HCT116 (cell line): ENCODE data around the gene AKAP9. TPM values are rescaled to one million over a fixed set of nuclear protein-coding genes. Genes with fewer than 3 reads are reported as not detected.

Experiments
- ATAC-seq: fragments of 200-7000 bp; cut with Tn5 transposase; 2 replicates; pipeline ENCODE4 v1.9.1; 2020; ENCODE audit warnings: mild to moderate bottlenecking, moderate library complexity
- BruUV-seq: library from RNA; stranded (reverse); fragments of 400-500 nt; replicated peaks from 2 replicates; lab custom pipeline; 2021; lab: Mats Ljungman, UMichigan
- CTCF ChIA-PET: fragments of 300-600 bp; sonication (Branson Sonifier 250); formaldehyde crosslinking; loops from one replicate; lab custom pipeline; 2021; ENCODE audit warnings: antibody characterized with exemption; lab: Charles Lee
- POLR2A ChIA-PET: fragments of 300-600, 350-600 bp; sonication (Branson Sonifier 250); formaldehyde crosslinking; loops from one replicate; lab custom pipeline; 2021; ENCODE audit warnings: antibody characterized with exemption; lab: Charles Lee
- RAD21 ChIA-PET, 2 experiments: fragments of 300-600 bp; sonication (Branson Sonifier 250); formaldehyde crosslinking; loops; one replicate each; lab custom pipeline; 2023; ENCODE audit warnings: low total read pairs in 2 of 2; ENCODE audit not compliant: uncharacterized antibody in 2 of 2, unreplicated experiment in 2 of 2, low non-redundant PET in 1 of 2; lab: Charles Lee
- DNase-seq: peaks from one replicate; pipeline ENCODE4 v3.0.0-alpha.2; 2010; ENCODE audit warnings: low read depth, low spot score
- H2AFZ ChIP-seq: fragments of 200-600 bp; shearing (Covaris generic), sonication (generic); 2 replicates; pipeline ENCODE4 v1.6.1; 2017; ENCODE audit warnings: low read depth, mixed run types, mixed read lengths, antibody characterized with exemption, low read length; ENCODE audit not compliant: poor library complexity, severe bottlenecking
- H3K27ac ChIP-seq: 2 replicates; pipeline ENCODE4 v1.5.1; 2012; ENCODE audit warnings: low read depth, low read length
- H3K27me3 ChIP-seq: fragments of 200-600 bp; sonication (generic); 2 replicates; pipeline ENCODE4 v1.6.1; 2016; ENCODE audit warnings: mixed run types, low read length, mixed read lengths; ENCODE audit not compliant: insufficient read depth
- H3K36me3 ChIP-seq, 2 experiments: fragments of 200-500 bp in 1 of 2; fragments of 200-600 bp in 1 of 2; sonication (Bioruptor generic) in 1 of 2; sonication (generic) in 1 of 2; 2 replicates each; pipeline versions ENCODE4 v1.5.1 to v1.6.1; 2014 to 2016; ENCODE audit warnings: low read length in 2 of 2, inconsistent platforms in 1 of 2, mixed read lengths in 1 of 2, mixed run types in 1 of 2; ENCODE audit not compliant: insufficient read depth in 2 of 2, control insufficient read depth in 1 of 2
- H3K4me1 ChIP-seq, 2 experiments: fragments of 200-600 bp in 1 of 2; sonication (generic) in 1 of 2; 2 replicates each; pipeline versions ENCODE4 v1.5.1 to v1.6.1; 2012 to 2017; ENCODE audit warnings: low read length in 2 of 2, inconsistent platforms in 1 of 2, mild to moderate bottlenecking in 1 of 2, mixed read lengths in 1 of 2, mixed run types in 1 of 2, moderate library complexity in 1 of 2; ENCODE audit not compliant: insufficient read depth in 2 of 2, control insufficient read depth in 1 of 2
- H3K4me2 ChIP-seq: fragments of 200-600 bp; sonication (generic); 2 replicates; pipeline ENCODE4 v1.6.1; 2017; ENCODE audit warnings: mixed run types, low read length, mixed read lengths
- H3K4me3 ChIP-seq, 2 experiments: fragments of 200-600 bp in 1 of 2; sonication (generic) in 1 of 2; replicated peaks in 1 of 2; 2 replicates each; pipeline ENCODE4 v1.5.1; 2011 to 2016; ENCODE audit warnings: low read length in 2 of 2, control low read depth in 1 of 2, low read depth in 1 of 2, mild to moderate bottlenecking in 1 of 2, mixed read lengths in 1 of 2, mixed run types in 1 of 2
- H3K79me2 ChIP-seq: fragments of 200-600 bp; sonication (generic); 2 replicates; pipeline ENCODE4 v1.6.1; 2017; ENCODE audit warnings: mild to moderate bottlenecking, mixed run types, low read length, moderate library complexity, mixed read lengths; ENCODE audit not compliant: insufficient read depth
- H3K9ac ChIP-seq: fragments of 200-600 bp; sonication (generic); 2 replicates; pipeline ENCODE4 v1.6.1; 2016; ENCODE audit warnings: low read length, mixed read lengths
- H3K9me2 ChIP-seq: fragments of 200-600 bp; sonication (generic), shearing (Covaris generic); 2 replicates; pipeline ENCODE4 v1.6.1; 2017; ENCODE audit warnings: mixed run types, mild to moderate bottlenecking, moderate library complexity; ENCODE audit not compliant: insufficient read depth
- H3K9me3 ChIP-seq, 2 experiments: fragments of 200-500 bp in 1 of 2; fragments of 200-600 bp in 1 of 2; sonication (Bioruptor generic) in 1 of 2; sonication (generic) in 1 of 2; 2 replicates each; pipeline ENCODE4 v1.6.1; 2014 to 2017; ENCODE audit warnings: low read length in 2 of 2, mixed read lengths in 2 of 2, inconsistent platforms in 1 of 2, low read depth in 1 of 2, mild to moderate bottlenecking in 1 of 2, mixed run types in 1 of 2, moderate library complexity in 1 of 2; ENCODE audit not compliant: control insufficient read depth in 1 of 2, insufficient read depth in 1 of 2
- H4K20me1 ChIP-seq: fragments of 200-600 bp; sonication (generic), shearing (Covaris generic); 2 replicates; pipeline ENCODE4 v1.6.1; 2017; ENCODE audit warnings: mixed run types, mild to moderate bottlenecking, moderate library complexity; ENCODE audit not compliant: insufficient read depth
- CBX3 ChIP-seq: IDR thresholded peaks from 2 replicates; pipeline ENCODE4 v1.6.1; 2012; ENCODE audit warnings: low read depth
- CEBPB ChIP-seq: IDR thresholded peaks from 2 replicates; pipeline ENCODE4 v1.6.1; 2012; ENCODE audit warnings: low read depth
- EGR1 ChIP-seq: IDR thresholded peaks from 2 replicates; pipeline ENCODE4 v1.6.1; 2012; ENCODE audit warnings: low read depth
- ELF1 ChIP-seq: IDR thresholded peaks from 2 replicates; pipeline ENCODE4 v1.6.1; 2012; ENCODE audit warnings: low read depth, borderline replicate concordance
- EZH2 ChIP-seq: fragments of 200-600 bp; sonication (generic); IDR thresholded peaks from 2 replicates; pipeline ENCODE4 v1.6.1; 2017; ENCODE audit warnings: antibody characterized with exemption, mixed run types
- EZH2phosphoT487 ChIP-seq: fragments of 200-600 bp; IDR thresholded peaks from 2 replicates; pipeline ENCODE4 v1.6.1; 2018; ENCODE audit warnings: antibody characterized with exemption, borderline replicate concordance
- FOSL1 ChIP-seq: IDR thresholded peaks from 2 replicates; pipeline ENCODE4 v1.6.1; 2012; ENCODE audit warnings: low read depth
- JUND ChIP-seq: IDR thresholded peaks from 2 replicates; pipeline ENCODE4 v1.6.1; 2012
- POLR2A ChIP-seq: IDR thresholded peaks from 2 replicates; pipeline ENCODE4 v1.7.0; 2011; ENCODE audit warnings: borderline replicate concordance; ENCODE audit not compliant: insufficient read depth, insufficient read length; ENCODE audit errors: extremely low read depth
- POLR2AphosphoS5 ChIP-seq: IDR thresholded peaks from 2 replicates; pipeline ENCODE4 v1.6.1; 2011; ENCODE audit warnings: mild to moderate bottlenecking, low read depth, low read length, moderate library complexity
- RAD21 ChIP-seq: IDR thresholded peaks from 2 replicates; pipeline ENCODE4 v1.6.1; 2012; ENCODE audit warnings: low read depth, mild to moderate bottlenecking
- SIN3A ChIP-seq: IDR thresholded peaks from 2 replicates; pipeline ENCODE4 v1.6.1; 2012; ENCODE audit warnings: low read depth
- SRF ChIP-seq: IDR thresholded peaks from 2 replicates; pipeline ENCODE4 v1.6.1; 2012; ENCODE audit warnings: low read depth
- TCF7L2 ChIP-seq: IDR thresholded peaks from 2 replicates; pipeline ENCODE4 v1.7.0; 2011; ENCODE audit warnings: borderline replicate concordance, inconsistent platforms; ENCODE audit not compliant: insufficient read depth, insufficient read length; ENCODE audit errors: extremely low read depth
- YY1 ChIP-seq: IDR thresholded peaks from 2 replicates; pipeline ENCODE4 v1.6.1; 2011; ENCODE audit warnings: low read length, low read depth, moderate library complexity, mild to moderate bottlenecking; ENCODE audit not compliant: insufficient replicate concordance; ENCODE audit errors: extremely low read depth
- ZNF274 ChIP-seq: fragments of 200-500 bp; sonication (Bioruptor generic); IDR thresholded peaks from 2 replicates; pipeline ENCODE4 v1.6.1; 2014; ENCODE audit warnings: mild to moderate bottlenecking, low read depth, low read length, inconsistent platforms
- intact Hi-C: fragments of 100-400 bp; cut with micrococcal nuclease; formaldehyde crosslinking; loops from 2 replicates; pipeline ENCODE4 v1.10.0; 2022
- total RNA-seq: library from RNA; stranded (reverse); gene quantifications from one replicate; pipeline ENCODE4 v1.2.1, GENCODE V29; 2021; ENCODE audit not compliant: unreplicated experiment
- TF ChIP-seq, protein P1 (sequence below): IDR thresholded peaks from 2 replicates; pipeline ENCODE4 v1.6.1; 2012
- TF ChIP-seq, protein P2 (sequence below): IDR thresholded peaks from 2 replicates; pipeline ENCODE4 v1.6.1; 2012
- TF ChIP-seq, protein P3 (sequence below), 3 experiments: fragments of 200-600 bp in 1 of 3; sonication (generic) in 1 of 3; IDR thresholded peaks in 2 of 3; conservative IDR thresholded peaks in 1 of 3; 2 replicates each; pipeline ENCODE4 v1.5.1; 2012 to 2017; ENCODE audit warnings: low read depth in 2 of 3, low read length in 2 of 3, antibody characterized with exemption in 1 of 3, borderline replicate concordance in 1 of 3, control low read depth in 1 of 3, mild to moderate bottlenecking in 1 of 3, mixed read lengths in 1 of 3, mixed run types in 1 of 3, moderate library complexity in 1 of 3; ENCODE audit not compliant: insufficient read depth in 1 of 3
- TF ChIP-seq, protein P4 (sequence below): IDR thresholded peaks from 2 replicates; pipeline ENCODE4 v1.6.1; 2012; ENCODE audit warnings: low read depth

AKAP9 gene
- total RNA-seq, 1 experiment from 2014 or later, result 32.6 TPM

DNA sequence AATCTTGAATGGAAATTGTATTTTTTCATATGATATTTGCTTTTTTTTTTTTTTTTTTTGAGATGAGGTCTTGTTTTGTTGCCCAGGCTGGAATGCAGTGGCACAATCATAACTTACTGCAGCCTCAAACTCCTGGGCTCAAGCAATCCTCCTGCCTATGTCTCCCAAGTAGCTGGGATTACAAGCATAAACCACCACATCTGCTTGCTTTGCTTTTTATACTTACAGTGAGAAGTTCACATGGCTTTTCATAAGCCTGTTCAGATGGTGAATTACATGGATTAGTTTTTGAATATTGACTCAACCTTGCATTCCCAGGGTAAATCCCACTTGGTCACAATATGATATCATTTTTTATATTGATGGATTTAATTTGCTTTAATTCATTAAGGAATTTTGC lies 216.3 kb downstream of the AKAP9 start (continued):
- no peak for TF ChIP-seq FOSL1

DNA sequence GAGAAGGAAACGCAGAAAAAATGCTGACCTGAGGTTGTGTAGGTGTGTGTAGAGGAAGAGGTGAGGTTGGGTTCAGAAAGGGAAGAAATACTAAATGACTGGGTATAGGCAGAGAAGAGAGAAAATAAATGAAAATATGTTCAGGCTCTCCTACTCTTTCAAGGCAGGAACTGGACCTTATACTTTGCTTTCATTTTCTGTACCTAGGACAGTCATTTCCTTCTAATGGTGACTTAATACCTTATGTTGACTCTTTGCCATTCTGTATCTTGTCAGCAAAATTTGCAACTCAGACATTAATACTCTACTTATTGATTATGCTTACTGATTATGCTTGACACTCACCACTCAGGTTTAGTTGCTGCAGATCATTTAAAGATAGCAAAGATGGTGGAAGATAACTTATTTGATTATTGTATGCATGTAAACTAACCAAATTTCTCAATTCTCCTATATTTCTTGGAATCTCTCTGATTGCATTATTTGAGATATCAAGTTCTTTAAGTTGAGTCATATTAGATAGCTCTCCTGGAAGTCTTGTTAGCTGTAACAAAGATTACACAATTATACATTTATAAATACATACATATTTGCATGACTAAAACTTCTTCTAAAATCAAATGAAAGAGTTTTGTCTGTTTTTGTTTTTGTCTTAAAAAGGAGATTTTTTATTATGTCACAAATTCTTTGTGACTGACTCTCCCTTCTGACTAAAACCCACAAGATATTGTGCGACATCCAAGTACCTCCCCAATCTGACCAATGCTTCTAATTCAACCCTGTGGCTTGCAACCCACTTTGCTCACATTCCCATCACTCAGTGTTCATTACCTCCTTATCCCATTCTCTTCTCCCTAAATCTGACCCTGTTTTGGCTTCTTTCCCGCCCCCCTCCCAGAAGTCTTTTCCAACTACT lies 218.3 kb downstream of the AKAP9 start:
- Histone ChIP-seq H3K9me2 (no peaks in the 10 kb centered on the region), H3K36me3 (no peaks in the 10 kb centered on the region), H3K27ac (no peak overlapping the region), H3K27me3 (no peaks in the 10 kb centered on the region), H3K4me2 (no peak overlapping the region), H3K79me2 (no peaks in the 10 kb centered on the region), H4K20me1 (no peaks in the 10 kb centered on the region), H2AFZ (no peak overlapping the region), H3K4me1 (no peaks in the 10 kb centered on the region), H3K9ac (no peak overlapping the region), H3K9me3 (no peaks in the 10 kb centered on the region), H3K4me3 (no peak overlapping the region)
- intact Hi-C loops, result no loop called here
- DNase-seq (no peak), ATAC-seq (no peak)
- TF ChIP-seq CEBPB (no peak), POLR2AphosphoS5 (no peak), EGR1 (no peak), FOSL1 (no peak), EZH2phosphoT487 (no peak), POLR2A (no peak), ELF1 (no peak), EZH2 (no peak), CBX3 (no peak), SRF (no peak), RAD21 (no peak), SIN3A (no peak), YY1 (no peak), JUND (no peak), ZNF274 (no peak), TCF7L2 (no peak)
- TF ChIP-seq, protein P1, sequence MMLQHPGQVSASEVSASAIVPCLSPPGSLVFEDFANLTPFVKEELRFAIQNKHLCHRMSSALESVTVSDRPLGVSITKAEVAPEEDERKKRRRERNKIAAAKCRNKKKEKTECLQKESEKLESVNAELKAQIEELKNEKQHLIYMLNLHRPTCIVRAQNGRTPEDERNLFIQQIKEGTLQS, result no peak
- TF ChIP-seq, protein P2, sequence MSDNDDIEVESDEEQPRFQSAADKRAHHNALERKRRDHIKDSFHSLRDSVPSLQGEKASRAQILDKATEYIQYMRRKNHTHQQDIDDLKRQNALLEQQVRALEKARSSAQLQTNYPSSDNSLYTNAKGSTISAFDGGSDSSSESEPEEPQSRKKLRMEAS, result no peak
- TF ChIP-seq, protein P3, sequence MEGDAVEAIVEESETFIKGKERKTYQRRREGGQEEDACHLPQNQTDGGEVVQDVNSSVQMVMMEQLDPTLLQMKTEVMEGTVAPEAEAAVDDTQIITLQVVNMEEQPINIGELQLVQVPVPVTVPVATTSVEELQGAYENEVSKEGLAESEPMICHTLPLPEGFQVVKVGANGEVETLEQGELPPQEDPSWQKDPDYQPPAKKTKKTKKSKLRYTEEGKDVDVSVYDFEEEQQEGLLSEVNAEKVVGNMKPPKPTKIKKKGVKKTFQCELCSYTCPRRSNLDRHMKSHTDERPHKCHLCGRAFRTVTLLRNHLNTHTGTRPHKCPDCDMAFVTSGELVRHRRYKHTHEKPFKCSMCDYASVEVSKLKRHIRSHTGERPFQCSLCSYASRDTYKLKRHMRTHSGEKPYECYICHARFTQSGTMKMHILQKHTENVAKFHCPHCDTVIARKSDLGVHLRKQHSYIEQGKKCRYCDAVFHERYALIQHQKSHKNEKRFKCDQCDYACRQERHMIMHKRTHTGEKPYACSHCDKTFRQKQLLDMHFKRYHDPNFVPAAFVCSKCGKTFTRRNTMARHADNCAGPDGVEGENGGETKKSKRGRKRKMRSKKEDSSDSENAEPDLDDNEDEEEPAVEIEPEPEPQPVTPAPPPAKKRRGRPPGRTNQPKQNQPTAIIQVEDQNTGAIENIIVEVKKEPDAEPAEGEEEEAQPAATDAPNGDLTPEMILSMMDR (IDR thresholded peaks at IDR 0.05 in 2 of 3, conservative IDR thresholded peaks at IDR 0.05 in 1 of 3; ENCODE audit: borderline replicate concordance in 1 of 3, insufficient read depth in 1 of 3, low read depth in 2 of 3, low read length in 2 of 3), result no peak
- TF ChIP-seq, protein P4, sequence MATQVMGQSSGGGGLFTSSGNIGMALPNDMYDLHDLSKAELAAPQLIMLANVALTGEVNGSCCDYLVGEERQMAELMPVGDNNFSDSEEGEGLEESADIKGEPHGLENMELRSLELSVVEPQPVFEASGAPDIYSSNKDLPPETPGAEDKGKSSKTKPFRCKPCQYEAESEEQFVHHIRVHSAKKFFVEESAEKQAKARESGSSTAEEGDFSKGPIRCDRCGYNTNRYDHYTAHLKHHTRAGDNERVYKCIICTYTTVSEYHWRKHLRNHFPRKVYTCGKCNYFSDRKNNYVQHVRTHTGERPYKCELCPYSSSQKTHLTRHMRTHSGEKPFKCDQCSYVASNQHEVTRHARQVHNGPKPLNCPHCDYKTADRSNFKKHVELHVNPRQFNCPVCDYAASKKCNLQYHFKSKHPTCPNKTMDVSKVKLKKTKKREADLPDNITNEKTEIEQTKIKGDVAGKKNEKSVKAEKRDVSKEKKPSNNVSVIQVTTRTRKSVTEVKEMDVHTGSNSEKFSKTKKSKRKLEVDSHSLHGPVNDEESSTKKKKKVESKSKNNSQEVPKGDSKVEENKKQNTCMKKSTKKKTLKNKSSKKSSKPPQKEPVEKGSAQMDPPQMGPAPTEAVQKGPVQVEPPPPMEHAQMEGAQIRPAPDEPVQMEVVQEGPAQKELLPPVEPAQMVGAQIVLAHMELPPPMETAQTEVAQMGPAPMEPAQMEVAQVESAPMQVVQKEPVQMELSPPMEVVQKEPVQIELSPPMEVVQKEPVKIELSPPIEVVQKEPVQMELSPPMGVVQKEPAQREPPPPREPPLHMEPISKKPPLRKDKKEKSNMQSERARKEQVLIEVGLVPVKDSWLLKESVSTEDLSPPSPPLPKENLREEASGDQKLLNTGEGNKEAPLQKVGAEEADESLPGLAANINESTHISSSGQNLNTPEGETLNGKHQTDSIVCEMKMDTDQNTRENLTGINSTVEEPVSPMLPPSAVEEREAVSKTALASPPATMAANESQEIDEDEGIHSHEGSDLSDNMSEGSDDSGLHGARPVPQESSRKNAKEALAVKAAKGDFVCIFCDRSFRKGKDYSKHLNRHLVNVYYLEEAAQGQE, result no peak
- ChIA-PET CTCF (no interaction called here), RAD21 (no interaction called here), POLR2A (no interaction called here)
- BruUV-seq, result no TSS peak
